ENCODE results near the gene CLBA1. TPM values are rescaled to one million over a fixed set of nuclear protein-coding genes. Genes with fewer than 3 reads are reported as not detected.
"Not testable (repeated sequence)": the region's sequence is repeated elsewhere in the genome, so short reads cannot be mapped to it uniquely, and the experiment has no call there.

Gene CLBA1
- total and polyA plus RNA-seq, 2 donors (not counting 1 experiment from before 2014, with no cell fraction given) = 11.3 to 11.7 TPM

DNA sequence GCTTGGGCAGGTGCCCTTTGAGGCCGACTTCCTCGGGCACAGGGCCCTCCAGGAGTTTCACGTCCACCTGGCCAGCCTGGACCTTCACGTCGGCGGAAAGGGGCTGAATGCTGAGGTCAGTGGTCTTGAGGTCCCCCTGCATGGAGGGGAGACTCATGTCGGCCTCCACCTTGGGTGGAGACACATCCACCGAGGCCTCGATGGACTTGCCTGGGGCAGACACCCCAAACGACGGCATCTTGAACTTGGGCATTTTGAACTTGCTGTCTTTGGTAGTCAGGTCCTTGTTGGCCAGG is 36.9 kb upstream of the CLBA1 start:
- Histone ChIP-seq H3K36me3 (ENCODE audit: control insufficient read depth, insufficient read depth, low read length) (no peaks in the 10 kb centered on the region), H4K20me1 (ENCODE audit: control insufficient read depth, extremely low read depth, insufficient read depth, low read length) (no peaks in the 10 kb centered on the region), H3K9ac (ENCODE audit: insufficient read depth, low read length) (no peak overlapping the region), H3K4me3 (replicated peaks in 1 of 4; ENCODE audit: control extremely low read depth in 1 of 4, insufficient read depth in 1 of 4, low read depth in 3 of 4, low read length in 4 of 4) (no peak overlapping the region), H3K27ac (ENCODE audit: insufficient read depth, low read length) (no peak overlapping the region), H3K9me3 (ENCODE audit: control insufficient read depth, insufficient read depth, low read depth, low read length) (no peaks in the 10 kb centered on the region), H3K4me2 (ENCODE audit: extremely low read depth, insufficient read depth, low read length) (no peak overlapping the region), H3K27me3 (ENCODE audit: control insufficient read depth, insufficient read depth, low read length) (no peaks in the 10 kb centered on the region), H3K79me2 (ENCODE audit: control insufficient read depth, insufficient read depth, low read length) (no peaks in the 10 kb centered on the region), H3K4me1 (ENCODE audit: control insufficient read depth, extremely low read depth, insufficient read depth, low read length) (no peaks in the 10 kb centered on the region), H2AFZ (ENCODE audit: low read length) (no peak overlapping the region)
- DNase-seq (ENCODE audit: low read depth in 2 of 2) = no peak
- TF ChIP-seq EZH2 (IDR thresholded peaks at IDR 0.05; ENCODE audit: low read length, missing control alignments) = no peak
- TF ChIP-seq, protein P1, sequence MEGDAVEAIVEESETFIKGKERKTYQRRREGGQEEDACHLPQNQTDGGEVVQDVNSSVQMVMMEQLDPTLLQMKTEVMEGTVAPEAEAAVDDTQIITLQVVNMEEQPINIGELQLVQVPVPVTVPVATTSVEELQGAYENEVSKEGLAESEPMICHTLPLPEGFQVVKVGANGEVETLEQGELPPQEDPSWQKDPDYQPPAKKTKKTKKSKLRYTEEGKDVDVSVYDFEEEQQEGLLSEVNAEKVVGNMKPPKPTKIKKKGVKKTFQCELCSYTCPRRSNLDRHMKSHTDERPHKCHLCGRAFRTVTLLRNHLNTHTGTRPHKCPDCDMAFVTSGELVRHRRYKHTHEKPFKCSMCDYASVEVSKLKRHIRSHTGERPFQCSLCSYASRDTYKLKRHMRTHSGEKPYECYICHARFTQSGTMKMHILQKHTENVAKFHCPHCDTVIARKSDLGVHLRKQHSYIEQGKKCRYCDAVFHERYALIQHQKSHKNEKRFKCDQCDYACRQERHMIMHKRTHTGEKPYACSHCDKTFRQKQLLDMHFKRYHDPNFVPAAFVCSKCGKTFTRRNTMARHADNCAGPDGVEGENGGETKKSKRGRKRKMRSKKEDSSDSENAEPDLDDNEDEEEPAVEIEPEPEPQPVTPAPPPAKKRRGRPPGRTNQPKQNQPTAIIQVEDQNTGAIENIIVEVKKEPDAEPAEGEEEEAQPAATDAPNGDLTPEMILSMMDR (conservative IDR thresholded peaks at IDR 0.05 in 1 of 2, IDR thresholded peaks at IDR 0.05 in 1 of 2; ENCODE audit: low read depth in 1 of 2, low read length in 2 of 2) = no peak

DNA sequence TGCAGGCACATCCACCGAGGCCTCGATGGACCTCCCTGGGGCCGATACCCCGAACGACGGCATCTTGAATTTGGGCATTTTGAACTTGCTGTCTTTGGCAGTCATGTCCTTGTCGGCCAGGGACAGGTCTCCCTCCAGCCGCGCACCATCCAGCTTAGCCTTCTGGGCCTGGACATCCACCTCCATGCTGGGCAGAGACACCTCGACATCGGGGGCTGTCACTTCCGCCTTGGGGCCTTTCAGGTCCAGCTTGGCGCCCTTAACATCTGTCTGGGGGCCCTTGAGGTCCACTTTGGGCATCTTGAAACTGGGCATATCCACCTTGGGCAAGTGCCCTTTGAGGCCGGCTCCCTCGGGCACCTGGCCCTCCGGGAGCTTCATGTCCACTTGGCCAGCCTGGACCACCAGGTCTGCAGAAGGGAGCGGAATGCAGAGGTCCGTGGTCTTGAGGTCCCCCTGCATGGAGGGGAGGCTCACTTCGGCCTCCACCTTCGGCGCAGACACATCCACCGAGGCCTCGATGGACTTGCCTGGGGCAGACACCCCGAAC is 36.1 kb upstream of the CLBA1 start:
- not testable (repeated sequence) for H4K20me1 ChIP-seq (ENCODE audit: control insufficient read depth, extremely low read depth, insufficient read depth, low read length); H3K9ac ChIP-seq (ENCODE audit: insufficient read depth, low read length); H2AFZ ChIP-seq (ENCODE audit: low read length); DNase-seq (ENCODE audit: low read depth in 2 of 2); H3K4me2 ChIP-seq (ENCODE audit: extremely low read depth, insufficient read depth, low read length); H3K79me2 ChIP-seq (ENCODE audit: control insufficient read depth, insufficient read depth, low read length); H3K27ac ChIP-seq (ENCODE audit: insufficient read depth, low read length); H3K36me3 ChIP-seq (ENCODE audit: control insufficient read depth, insufficient read depth, low read length); H3K4me3 ChIP-seq (replicated peaks in 1 of 4; ENCODE audit: control extremely low read depth in 1 of 4, insufficient read depth in 1 of 4, low read depth in 3 of 4, low read length in 4 of 4); H3K9me3 ChIP-seq (ENCODE audit: control insufficient read depth, insufficient read depth, low read depth, low read length); H3K27me3 ChIP-seq (ENCODE audit: control insufficient read depth, insufficient read depth, low read length); H3K4me1 ChIP-seq (ENCODE audit: control insufficient read depth, extremely low read depth, insufficient read depth, low read length)

DNA sequence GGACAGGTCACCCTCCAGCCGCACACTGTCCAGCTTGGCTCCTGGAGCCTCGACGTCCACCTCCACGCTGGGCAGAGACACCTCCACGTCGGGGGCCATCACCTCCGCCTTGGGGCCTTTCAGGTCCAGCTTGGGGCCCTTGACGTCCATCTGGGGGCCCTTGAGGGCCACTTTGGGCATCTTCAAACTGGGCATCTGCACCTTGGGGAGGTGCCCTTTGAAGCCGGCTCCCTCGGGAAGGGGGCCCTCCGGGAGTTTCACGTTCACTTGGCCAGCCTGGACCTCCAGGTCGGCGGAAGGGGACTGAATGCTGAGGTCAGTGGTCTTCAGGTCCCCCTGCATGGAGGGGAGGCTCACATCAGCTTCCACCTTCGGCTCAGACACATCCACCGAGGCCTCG is 35.6 kb upstream of the CLBA1 start:
- no peak overlapping the region for H3K27ac ChIP-seq (ENCODE audit: insufficient read depth, low read length)
- DNase-seq (ENCODE audit: low read depth in 2 of 2) = no peak
- no peak overlapping the region for H3K4me2 ChIP-seq (ENCODE audit: extremely low read depth, insufficient read depth, low read length)
- no peak overlapping the region for H3K9ac ChIP-seq (ENCODE audit: insufficient read depth, low read length)
- H3K4me3 ChIP-seq (replicated peaks in 1 of 4; ENCODE audit: control extremely low read depth in 1 of 4, insufficient read depth in 1 of 4, low read depth in 3 of 4, low read length in 4 of 4) = no peak overlapping the region
- H3K9me3 ChIP-seq (ENCODE audit: control insufficient read depth, insufficient read depth, low read depth, low read length) = no peaks in the 10 kb centered on the region
- H3K79me2 ChIP-seq (ENCODE audit: control insufficient read depth, insufficient read depth, low read length) = no peaks in the 10 kb centered on the region
- no peaks in the 10 kb centered on the region for H3K27me3 ChIP-seq (ENCODE audit: control insufficient read depth, insufficient read depth, low read length)
- no peaks in the 10 kb centered on the region for H4K20me1 ChIP-seq (ENCODE audit: control insufficient read depth, extremely low read depth, insufficient read depth, low read length)
- H3K4me1 ChIP-seq (ENCODE audit: control insufficient read depth, extremely low read depth, insufficient read depth, low read length) = no peaks in the 10 kb centered on the region
- no peaks in the 10 kb centered on the region for H3K36me3 ChIP-seq (ENCODE audit: control insufficient read depth, insufficient read depth, low read length)
- no peak for TF ChIP-seq EZH2 (IDR thresholded peaks at IDR 0.05; ENCODE audit: low read length, missing control alignments)
- TF ChIP-seq, protein P1 (conservative IDR thresholded peaks at IDR 0.05 in 1 of 2, IDR thresholded peaks at IDR 0.05 in 1 of 2; ENCODE audit: low read depth in 1 of 2, low read length in 2 of 2) = no peak
- H2AFZ ChIP-seq (ENCODE audit: low read length) = no peak overlapping the region

DNA sequence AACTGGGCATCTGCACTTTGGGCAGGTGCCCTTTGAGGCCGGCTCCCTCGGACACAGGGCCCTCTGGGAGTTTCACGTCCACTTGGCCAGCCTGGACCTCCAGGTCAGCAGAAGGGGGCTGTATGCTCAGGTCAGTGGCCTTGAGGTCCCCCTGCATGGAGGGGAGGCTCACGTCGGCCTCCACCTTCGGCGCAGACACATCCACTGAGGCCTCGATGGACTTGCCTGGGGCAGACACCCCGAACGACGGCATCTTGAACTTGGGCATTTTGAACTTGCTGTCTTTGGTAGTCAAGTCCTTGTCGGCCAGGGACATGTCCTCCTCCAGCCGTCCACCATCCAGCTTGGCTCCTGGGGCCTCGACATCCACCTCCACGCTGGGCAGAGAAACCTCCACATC is 34.9 kb upstream of the CLBA1 start:
- not testable (repeated sequence) for H2AFZ ChIP-seq (ENCODE audit: low read length); H4K20me1 ChIP-seq (ENCODE audit: control insufficient read depth, extremely low read depth, insufficient read depth, low read length); H3K9ac ChIP-seq (ENCODE audit: insufficient read depth, low read length); H3K4me3 ChIP-seq (replicated peaks in 1 of 4; ENCODE audit: control extremely low read depth in 1 of 4, insufficient read depth in 1 of 4, low read depth in 3 of 4, low read length in 4 of 4); H3K4me1 ChIP-seq (ENCODE audit: control insufficient read depth, extremely low read depth, insufficient read depth, low read length); H3K27me3 ChIP-seq (ENCODE audit: control insufficient read depth, insufficient read depth, low read length); H3K36me3 ChIP-seq (ENCODE audit: control insufficient read depth, insufficient read depth, low read length); H3K9me3 ChIP-seq (ENCODE audit: control insufficient read depth, insufficient read depth, low read depth, low read length); H3K27ac ChIP-seq (ENCODE audit: insufficient read depth, low read length); DNase-seq (ENCODE audit: low read depth in 2 of 2); H3K79me2 ChIP-seq (ENCODE audit: control insufficient read depth, insufficient read depth, low read length); H3K4me2 ChIP-seq (ENCODE audit: extremely low read depth, insufficient read depth, low read length)

DNA sequence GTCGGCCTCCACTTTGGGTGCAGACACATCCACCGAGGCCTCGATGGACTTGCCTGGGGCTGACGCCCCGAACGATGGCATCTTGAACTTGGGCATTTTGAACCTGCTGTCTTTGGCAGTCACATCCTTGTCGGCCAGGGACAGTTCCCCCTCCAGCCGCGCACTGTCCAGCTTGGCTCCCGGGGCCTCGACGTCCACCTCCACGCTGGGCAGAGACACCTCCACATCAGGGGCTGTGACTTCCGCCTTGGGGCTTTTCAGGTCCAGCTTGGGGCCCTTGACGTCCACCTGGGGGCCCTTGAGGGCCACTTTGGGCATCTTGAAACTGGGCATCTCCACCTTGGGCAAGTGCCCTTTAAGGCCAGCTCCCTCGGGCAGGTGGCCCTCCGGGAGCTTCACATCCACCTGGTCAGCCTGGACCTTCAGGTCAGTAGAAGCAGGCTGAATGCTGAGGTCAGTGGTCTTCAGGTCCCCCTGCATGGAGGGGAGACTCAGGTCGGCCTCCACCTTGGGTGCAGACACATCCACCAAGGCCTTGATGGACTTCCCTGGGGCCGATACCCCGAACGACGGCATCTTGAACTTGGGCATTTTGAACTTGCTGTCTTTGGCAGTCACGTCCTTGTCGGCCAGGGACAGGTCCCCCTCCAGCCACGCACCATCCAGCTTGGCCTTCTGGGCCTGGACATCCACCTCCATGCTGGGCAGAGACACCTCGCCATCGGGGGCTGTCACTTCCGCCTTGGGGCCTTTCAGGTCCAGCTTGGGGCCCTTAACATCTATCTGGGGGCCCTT is 33.5 kb upstream of the CLBA1 start:
- H3K4me2 ChIP-seq (ENCODE audit: extremely low read depth, insufficient read depth, low read length); H3K36me3 ChIP-seq (ENCODE audit: control insufficient read depth, insufficient read depth, low read length); H3K79me2 ChIP-seq (ENCODE audit: control insufficient read depth, insufficient read depth, low read length); H3K9ac ChIP-seq (ENCODE audit: insufficient read depth, low read length); H3K27ac ChIP-seq (ENCODE audit: insufficient read depth, low read length); H3K9me3 ChIP-seq (ENCODE audit: control insufficient read depth, insufficient read depth, low read depth, low read length); DNase-seq (ENCODE audit: low read depth in 2 of 2); H3K4me3 ChIP-seq (replicated peaks in 1 of 4; ENCODE audit: control extremely low read depth in 1 of 4, insufficient read depth in 1 of 4, low read depth in 3 of 4, low read length in 4 of 4); H3K27me3 ChIP-seq (ENCODE audit: control insufficient read depth, insufficient read depth, low read length); H4K20me1 ChIP-seq (ENCODE audit: control insufficient read depth, extremely low read depth, insufficient read depth, low read length); H2AFZ ChIP-seq (ENCODE audit: low read length); H3K4me1 ChIP-seq (ENCODE audit: control insufficient read depth, extremely low read depth, insufficient read depth, low read length): not testable (repeated sequence)

All from fibroblast of lung (primary cell).